HuH-7 (cell line): ENCODE data around the gene LPP.
A peak's percentile ranks its signal among the peaks of the same experiment; 100 is the strongest.
"Not testable (repeated sequence)": the region's sequence is repeated elsewhere in the genome, so short reads cannot be mapped to it uniquely, and the experiment has no call there.

Experiments used
- DNase-seq: peaks from one replicate; pipeline ENCODE4 v3.0.0; 2011; ENCODE audit warnings: low spot score

The LPP gene

GRCh38 chr3:188635258-188636042, 481.5 kb downstream of the LPP start:
- DNase-seq: no peak

DNA sequence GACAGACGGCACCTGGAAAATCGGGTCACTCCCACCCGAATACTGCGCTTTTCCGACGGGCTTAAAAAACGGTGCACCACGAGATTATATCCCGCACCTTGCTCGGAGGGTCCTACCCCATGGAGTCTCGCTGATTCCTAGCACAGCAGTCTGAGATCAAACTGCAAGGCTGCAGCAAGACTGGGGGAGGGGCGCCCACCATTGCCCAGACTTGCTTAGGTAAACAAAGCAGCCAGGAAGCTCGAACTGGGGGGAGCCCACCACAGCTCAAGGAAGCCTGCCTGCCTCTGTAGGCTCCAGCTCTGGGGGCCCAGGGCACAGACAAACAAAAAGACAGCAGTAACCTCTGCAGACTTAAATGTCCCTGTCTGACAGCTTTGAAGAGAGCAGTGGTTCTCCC, 482.3 kb downstream of the LPP start:
- not testable (repeated sequence) for DNase-seq

- DNase-seq: no peak
Measured at GRCh38 chr3:188641076-188641475, 487.1 kb downstream of the LPP start.

GRCh38 chr3:188643736-188644135, 489.8 kb downstream of the LPP start:
- no peak for DNase-seq

- no peak for DNase-seq
Measured at GRCh38 chr3:188646592-188646991, 492.6 kb downstream of the LPP start.

DNA sequence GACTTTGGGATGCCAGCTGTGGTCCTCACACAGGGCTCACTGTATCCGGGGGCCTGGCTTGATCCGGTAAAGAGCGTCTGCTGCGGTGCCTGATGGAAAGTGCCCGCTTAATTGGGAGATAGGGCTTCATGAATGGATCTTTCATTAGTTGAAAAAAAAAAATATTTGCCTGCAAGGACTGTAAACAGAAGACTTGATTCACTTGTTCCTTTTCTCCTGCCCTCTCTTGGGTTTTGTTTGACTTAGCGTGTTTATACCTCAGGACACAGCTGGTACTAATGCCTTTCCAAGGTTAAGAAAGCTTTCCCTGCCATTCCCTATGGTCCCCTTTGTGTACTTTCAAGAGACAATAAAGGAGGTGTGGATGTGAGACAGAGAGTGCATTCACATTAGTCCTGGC, 493.3 kb downstream of the LPP start:
- no peak for DNase-seq

DNA sequence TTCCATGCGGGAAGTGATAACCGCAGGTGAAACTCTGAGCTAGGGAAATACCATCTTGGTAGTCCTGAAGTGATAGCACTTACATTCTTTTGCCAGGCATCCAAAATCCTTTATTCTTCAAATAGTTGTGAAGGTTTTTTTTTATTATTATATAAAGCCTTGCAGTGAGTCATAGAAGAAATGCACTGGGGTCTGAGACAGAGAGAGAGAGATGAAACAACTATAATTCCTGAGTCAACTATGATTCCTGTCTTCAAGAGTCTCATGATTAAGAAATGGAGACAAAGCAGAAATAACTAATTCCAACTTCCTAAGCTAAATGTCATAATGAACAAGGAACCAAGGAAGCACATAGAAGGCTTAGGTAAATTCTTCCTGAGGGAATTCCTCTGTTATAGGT, 495.6 kb downstream of the LPP start:
- DNase-seq: no peak

DNA sequence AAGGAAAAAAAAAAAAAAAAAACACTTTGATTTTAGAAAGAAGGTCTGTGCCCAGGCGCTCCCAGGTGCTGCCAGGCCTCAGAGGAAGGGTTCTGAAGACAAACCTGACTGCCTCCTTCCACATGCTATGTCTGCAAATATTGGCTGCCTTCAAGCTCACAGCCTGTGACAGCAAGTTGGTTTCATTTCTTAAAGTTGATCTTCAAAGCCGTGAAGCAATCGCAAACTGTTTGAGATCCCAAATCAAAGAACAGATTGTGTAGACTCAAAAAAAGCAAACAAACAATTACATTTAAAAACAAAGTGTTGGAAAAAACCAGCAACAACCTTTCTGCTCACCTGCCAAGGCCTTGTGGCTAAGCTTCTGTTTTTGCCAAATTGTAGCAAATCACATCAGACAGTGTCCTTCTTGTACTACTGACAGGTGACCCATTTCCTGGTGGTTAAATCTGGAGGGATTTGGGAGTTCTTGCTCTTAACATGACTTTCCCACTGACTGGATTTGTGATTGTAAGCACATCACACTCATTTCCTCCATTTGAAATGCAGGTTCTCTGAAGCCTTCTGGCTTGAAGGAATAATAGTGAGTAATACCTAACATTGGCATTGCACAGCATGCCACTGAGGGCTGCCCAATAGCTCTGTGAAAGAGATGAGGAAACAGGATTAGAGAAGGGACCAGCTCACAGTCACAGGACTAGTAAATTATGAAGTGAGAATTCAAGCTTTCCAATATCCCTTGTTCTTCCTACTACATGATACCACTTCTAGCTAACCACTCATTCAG, 502.4 kb downstream of the LPP start:
- DNase-seq: no peak

- DNase-seq: no peak
Measured at GRCh38 chr3:188658606-188659005, 504.6 kb downstream of the LPP start.

DNA sequence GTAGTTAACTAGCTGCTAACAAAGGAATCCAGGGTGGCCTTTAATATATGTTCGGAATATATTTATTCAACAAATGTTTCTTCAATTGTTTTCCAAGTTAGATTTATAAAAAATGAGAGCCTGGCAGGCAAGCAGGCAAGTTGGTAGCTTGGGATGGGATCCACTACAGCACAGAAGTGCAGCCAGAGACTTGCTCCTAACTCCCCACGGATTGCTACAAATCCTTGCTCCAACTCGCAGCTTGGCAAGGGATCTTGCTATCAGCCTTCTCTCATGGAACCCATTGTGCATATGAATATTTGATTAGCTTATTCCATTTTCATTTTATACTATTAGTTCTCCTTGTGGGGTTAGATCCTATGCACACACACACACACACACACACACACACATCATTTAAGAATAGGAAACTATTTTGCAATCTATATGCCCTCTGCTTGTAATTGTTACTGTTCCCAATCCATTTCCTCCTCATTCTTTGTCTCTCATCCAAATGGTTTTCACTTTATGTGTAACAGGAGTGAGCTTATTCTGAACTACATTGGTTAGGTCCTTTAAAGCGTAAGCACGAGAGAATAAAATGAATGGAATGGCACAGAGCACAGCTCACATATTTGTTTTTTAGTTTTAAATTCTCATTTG, 505.6 kb downstream of the LPP start:
- no peak for DNase-seq

- no peak for DNase-seq
Measured at GRCh38 chr3:188660415-188660814, 506.5 kb downstream of the LPP start.

DNA sequence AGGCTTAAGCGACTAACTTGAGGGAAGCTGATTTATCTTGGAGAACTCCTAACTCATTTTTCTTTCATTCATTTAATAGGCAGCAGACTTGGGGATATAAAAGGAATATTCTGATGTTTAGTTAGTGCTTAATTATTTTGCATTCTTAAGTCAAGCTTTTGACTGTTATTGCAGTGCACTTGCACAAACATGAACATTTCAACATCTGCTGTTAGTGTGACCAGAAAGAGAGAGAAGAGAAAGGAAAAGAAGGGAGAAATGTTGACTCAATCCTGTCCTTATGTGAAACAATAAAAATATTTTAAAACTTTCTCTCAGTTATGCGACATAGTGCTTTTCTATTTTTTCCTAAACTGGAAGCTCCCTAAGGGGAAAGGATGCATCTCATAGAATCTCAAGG, 507.8 kb downstream of the LPP start:
- no peak for DNase-seq

DNA sequence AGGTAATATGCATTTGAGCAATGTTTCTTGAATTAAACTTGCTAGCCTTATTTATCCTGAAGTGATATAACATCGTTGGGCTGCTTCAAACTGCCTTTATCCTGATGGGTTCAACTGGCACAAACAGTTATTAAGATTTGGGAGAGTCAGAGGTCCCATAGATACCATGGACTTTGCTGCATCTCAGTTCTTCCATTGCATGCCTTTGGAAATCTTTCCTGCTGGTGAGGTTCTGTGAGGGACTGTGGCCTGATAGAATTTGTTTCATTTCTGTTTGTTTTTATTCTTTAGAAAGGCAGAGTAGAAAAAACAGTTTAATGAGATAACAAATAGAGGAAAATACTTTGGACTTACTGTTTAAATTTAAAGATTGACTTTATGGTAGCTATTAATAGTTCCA, 508.3 kb downstream of the LPP start:
- no peak for DNase-seq

DNA sequence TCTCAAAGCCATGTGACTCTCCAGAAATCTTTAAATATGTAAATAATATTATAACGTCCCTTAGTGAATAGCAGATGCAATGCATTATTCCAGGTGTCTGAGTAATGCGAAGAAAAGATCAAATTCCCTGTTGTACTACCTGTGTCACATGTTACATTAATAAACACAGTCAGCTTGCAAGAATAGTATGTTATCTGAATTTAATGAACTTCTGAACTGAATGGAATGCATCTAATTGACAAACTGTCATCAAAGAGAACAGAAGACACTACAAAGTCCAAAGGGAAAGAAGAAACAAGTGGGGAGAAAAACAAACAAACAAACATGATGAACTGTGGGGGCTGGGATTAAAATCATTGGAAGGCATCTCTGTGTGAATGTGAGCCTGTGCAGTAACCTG, 508.8 kb downstream of the LPP start:
- no peak for DNase-seq

GRCh38 chr3:188663839-188664238, 509.9 kb downstream of the LPP start:
- DNase-seq: no peak

DNA sequence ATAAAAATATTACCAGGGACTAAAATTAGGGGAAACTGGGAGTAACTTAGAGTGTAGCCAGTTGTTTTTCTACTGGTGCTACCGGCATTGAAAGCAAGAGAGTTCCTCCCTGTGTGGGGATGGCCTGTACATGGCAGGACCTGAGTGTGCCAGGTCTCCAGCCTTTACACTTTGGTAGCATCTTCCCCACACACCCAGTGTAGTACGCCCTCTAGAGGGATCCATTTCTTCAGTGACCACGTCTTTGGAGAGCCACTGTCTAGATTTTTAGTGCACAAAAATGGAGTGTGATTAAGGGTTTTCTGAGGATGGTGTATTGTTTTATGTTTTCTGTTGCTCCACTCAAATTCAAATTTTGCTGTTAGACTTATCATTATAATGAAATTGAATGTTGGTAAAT, 510.8 kb downstream of the LPP start:
- DNase-seq: peak; percentile 54

DNA sequence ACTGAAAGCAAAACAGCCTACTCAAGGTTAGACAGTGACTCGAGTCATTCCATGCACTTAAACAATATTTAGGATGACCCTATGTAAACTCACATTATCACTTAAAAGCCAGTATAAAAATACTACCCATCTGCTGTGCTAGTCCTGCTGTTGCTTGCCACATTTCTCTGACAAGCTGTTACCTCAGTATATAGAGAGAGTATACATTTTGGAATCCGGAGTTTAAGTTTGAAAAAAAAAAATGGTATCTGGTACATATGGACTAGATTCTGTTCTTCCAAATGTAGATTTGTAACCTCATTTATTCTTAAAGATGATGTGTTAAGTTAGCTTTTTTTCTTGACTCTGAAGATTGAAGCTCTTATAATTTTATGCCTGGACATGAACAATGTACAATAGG, 514.0 kb downstream of the LPP start:
- no peak for DNase-seq

- no peak for DNase-seq
Measured at GRCh38 chr3:188670446-188670845, 516.5 kb downstream of the LPP start.

- DNase-seq: no peak
Measured at GRCh38 chr3:188671971-188672370, 518.0 kb downstream of the LPP start.

DNA sequence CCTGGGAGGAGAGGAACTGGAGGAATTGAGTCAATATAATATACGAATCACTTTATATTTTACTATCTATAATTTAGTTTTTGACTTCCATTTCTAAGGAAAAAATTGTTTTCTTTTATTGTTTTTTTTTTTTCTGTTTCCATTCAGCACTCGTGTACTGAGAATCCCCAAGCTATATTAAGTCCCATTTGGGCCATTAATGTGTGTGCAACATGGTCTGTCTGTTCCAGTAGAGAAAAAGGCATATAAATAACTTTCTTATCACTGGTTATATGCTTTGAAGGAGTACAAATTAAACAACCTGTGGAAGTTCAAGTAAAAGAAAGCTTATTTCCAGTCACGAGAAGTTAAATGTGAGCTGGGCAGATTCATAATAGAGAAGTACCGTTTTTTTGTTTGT, 518.9 kb downstream of the LPP start:
- no peak for DNase-seq

DNA sequence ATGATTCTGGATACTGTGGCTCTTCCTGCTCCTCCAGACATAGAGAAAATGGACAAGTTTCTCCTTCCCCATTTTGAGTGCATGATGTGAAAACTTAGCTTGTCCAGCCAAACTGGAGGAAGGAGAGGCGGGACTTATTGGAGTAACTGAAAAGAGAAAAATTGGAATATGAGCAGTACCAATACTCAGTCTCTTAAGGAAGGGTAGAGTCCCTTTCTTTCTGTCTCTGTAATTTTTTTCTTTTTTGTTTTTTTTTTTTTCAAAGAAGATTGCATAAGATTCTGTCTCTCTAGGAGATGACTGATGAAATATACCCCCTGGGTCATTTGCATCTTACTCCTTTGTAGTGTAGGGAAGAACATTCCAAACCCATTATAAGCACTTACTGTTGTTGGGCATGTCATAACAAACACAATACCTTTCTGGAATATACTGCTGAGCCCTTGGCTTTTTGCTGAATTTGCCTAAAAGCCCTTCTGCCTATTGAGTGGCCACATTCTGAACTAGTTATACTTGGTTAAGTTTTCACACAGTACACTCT, 519.8 kb downstream of the LPP start:
- DNase-seq: no peak

GRCh38 chr3:188674595-188674994, 520.6 kb downstream of the LPP start:
- DNase-seq: no peak

DNA sequence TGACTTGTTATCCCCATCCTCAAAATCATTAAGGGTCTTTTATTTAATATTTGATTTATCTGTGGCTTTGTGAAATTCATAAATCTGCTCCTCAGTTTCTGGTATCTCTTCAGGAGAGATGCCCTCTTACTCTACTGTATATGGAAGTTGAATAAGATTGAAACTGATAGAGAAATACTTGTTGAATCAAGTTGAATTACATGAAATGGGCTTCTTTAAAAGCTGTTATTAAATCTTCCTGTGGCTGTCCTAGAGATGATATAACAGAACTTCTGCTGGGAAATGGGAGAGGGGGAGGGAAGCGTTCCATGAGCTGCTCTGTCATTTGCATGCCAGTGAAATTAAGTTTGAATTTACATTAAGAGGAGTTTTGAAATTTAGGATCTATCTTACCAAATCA, 523.4 kb downstream of the LPP start:
- DNase-seq: no peak
